Neural progenitor cell (in vitro differentiated cells): Measurements from ENCODE around the gene SMIM3.

Source experiments
- CTCF ChIP-seq: fragments of 200-600 bp; sonication (generic); IDR thresholded peaks from 2 replicates; pipeline ENCODE4 v1.5.1; 2017; ENCODE audit warnings: antibody characterized with exemption, mild to moderate bottlenecking
- EZH2 ChIP-seq: fragments of 200-600 bp; sonication (generic); IDR thresholded peaks from 2 replicates; pipeline ENCODE4 v1.6.1; 2017; ENCODE audit warnings: antibody characterized with exemption, mild to moderate bottlenecking, moderate library complexity

- no peak for TF ChIP-seq CTCF
- TF ChIP-seq EZH2, result no peak
These were observed 2.3 kb downstream of the SMIM3 start for GRCh38 chr5:150780816-150781221.
